ENCODE data around the gene SMARCD1. TPM values are rescaled to one million over a fixed set of nuclear protein-coding genes. Genes with fewer than 3 reads are reported as not detected.

Gene SMARCD1
- total and polyA plus RNA-seq, 10 donors = 17.4 to 85.7 (median 52.6) TPM

- WGBS, 5 donors = 87 to 91% (median 90%) methylated on average over 2 of the region's 2 CpGs
- no peaks in the 10 kb centered on the region for H3K9me3 ChIP-seq
- no peak for DNase-seq
- no peak overlapping the region for H3K4me3 ChIP-seq
- no peaks in the 10 kb centered on the region for H3K36me3 ChIP-seq
- H3K27me3 ChIP-seq (replicated peaks in 1 of 7) = peaks cover 0 to 5% (median 0%) of the 10 kb centered on the region in 7 donors
- peaks cover 0 to 1% (median 0%) of the 10 kb centered on the region in 6 donors for H3K4me1 ChIP-seq
- no peak overlapping the region for H3K27ac ChIP-seq
- intact Hi-C loops (cut with DNase I; ENCODE audit: low total_unique reads) = no loop called here
- TF ChIP-seq, protein P1, sequence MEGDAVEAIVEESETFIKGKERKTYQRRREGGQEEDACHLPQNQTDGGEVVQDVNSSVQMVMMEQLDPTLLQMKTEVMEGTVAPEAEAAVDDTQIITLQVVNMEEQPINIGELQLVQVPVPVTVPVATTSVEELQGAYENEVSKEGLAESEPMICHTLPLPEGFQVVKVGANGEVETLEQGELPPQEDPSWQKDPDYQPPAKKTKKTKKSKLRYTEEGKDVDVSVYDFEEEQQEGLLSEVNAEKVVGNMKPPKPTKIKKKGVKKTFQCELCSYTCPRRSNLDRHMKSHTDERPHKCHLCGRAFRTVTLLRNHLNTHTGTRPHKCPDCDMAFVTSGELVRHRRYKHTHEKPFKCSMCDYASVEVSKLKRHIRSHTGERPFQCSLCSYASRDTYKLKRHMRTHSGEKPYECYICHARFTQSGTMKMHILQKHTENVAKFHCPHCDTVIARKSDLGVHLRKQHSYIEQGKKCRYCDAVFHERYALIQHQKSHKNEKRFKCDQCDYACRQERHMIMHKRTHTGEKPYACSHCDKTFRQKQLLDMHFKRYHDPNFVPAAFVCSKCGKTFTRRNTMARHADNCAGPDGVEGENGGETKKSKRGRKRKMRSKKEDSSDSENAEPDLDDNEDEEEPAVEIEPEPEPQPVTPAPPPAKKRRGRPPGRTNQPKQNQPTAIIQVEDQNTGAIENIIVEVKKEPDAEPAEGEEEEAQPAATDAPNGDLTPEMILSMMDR (IDR thresholded peaks at IDR 0.05 in 8 of 11, conservative IDR thresholded peaks at IDR 0.05 in 3 of 11) = no peak
- no peak for TF ChIP-seq POLR2AphosphoS5 (IDR thresholded peaks at IDR 0.05)
- no peak for TF ChIP-seq POLR2A (IDR thresholded peaks at IDR 0.05)
These were observed 41.8 kb upstream of the SMARCD1 start for GRCh38 chr12:50043308-50043707.

DNA sequence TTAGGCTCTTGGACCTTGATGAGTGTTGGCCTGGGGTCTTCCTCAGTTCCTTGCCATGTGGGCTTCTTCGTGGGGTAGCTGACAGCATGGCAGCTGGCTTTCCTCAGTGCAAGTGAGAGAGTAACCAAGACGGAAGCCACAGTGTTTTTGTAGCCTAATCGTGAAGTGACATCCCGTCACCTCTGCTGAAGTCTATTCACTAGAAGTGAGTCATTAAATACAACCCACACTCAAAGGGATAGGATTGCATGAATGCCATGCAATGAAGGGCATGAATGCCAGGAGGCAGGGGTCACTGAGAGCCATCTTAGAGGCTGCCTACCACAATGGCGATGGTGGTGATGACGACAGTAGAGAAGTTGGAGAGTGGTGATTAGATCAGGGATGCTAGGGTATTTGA, 41.3 kb upstream of the SMARCD1 start:
- DNase-seq = peak; percentile 9
- Histone ChIP-seq H3K27ac (no peak overlapping the region), H3K27me3 (replicated peaks in 1 of 7) (peaks cover 0 to 8% (median 0%) of the 10 kb centered on the region in 7 donors), H3K9me3 (no peaks in the 10 kb centered on the region), H3K4me1 (no peaks in the 10 kb centered on the region), H3K4me3 (no peak overlapping the region), H3K36me3 (no peaks in the 10 kb centered on the region)
- TF ChIP-seq, protein P1 (IDR thresholded peaks at IDR 0.05 in 8 of 11, conservative IDR thresholded peaks at IDR 0.05 in 3 of 11) = no peak
- WGBS, 5 donors = 69 to 79% (median 78%) methylated on average over 6 of the region's 6 CpGs
- intact Hi-C loops (cut with DNase I; ENCODE audit: low total_unique reads) = no loop called here

GRCh38 chr12:50047693-50048250, 37.4 kb upstream of the SMARCD1 start:
- DNase-seq = no peak
- 82 to 91% (median 84%) methylated on average over 7 of the region's 7 CpGs for WGBS, 5 donors
- H3K4me1 ChIP-seq = peaks cover 0 to 26% (median 9%) of the 10 kb centered on the region in 6 donors
- H3K9me3 ChIP-seq = no peaks in the 10 kb centered on the region
- intact Hi-C loops (cut with DNase I; ENCODE audit: low total_unique reads) = no loop called here
- no peak overlapping the region for H3K27ac ChIP-seq
- H3K4me3 ChIP-seq = no peak overlapping the region
- H3K27me3 ChIP-seq (replicated peaks in 1 of 7) = peaks cover 0 to 45% (median 21%) of the 10 kb centered on the region in 7 donors
- TF ChIP-seq, protein P1 (IDR thresholded peaks at IDR 0.05 in 8 of 11, conservative IDR thresholded peaks at IDR 0.05 in 3 of 11) = no peak
- TF ChIP-seq POLR2A (IDR thresholded peaks at IDR 0.05) (no peak), POLR2AphosphoS5 (IDR thresholded peaks at IDR 0.05) (no peak)
- H3K36me3 ChIP-seq = no peaks in the 10 kb centered on the region

GRCh38 chr12:50049254-50050118, 35.7 kb upstream of the SMARCD1 start:
- TF ChIP-seq, protein P1 (IDR thresholded peaks at IDR 0.05 in 8 of 11, conservative IDR thresholded peaks at IDR 0.05 in 3 of 11) = no peak
- TF ChIP-seq POLR2A (IDR thresholded peaks at IDR 0.05) (no peak), POLR2AphosphoS5 (IDR thresholded peaks at IDR 0.05) (no peak)
- no peaks in the 10 kb centered on the region for H3K36me3 ChIP-seq
- intact Hi-C loops (cut with DNase I; ENCODE audit: low total_unique reads) = loop anchor here (10.0 kb wide), 1 partner anchor 275 kb away; no protein-coding TSS in a partner anchor
- no peak overlapping the region for H3K4me3 ChIP-seq
- H3K9me3 ChIP-seq = no peaks in the 10 kb centered on the region
- H3K27ac ChIP-seq = no peak overlapping the region
- DNase-seq = no peak
- peaks cover 0 to 58% (median 21%) of the 10 kb centered on the region in 7 donors for H3K27me3 ChIP-seq (replicated peaks in 1 of 7)
- H3K4me1 ChIP-seq = peaks cover 0 to 26% (median 9%) of the 10 kb centered on the region in 6 donors
- whole genome bisulfite sequencing, 5 donors = 57 to 83% (median 75%) methylated on average over 3 of the region's 3 CpGs
